ENCODE data around the gene NDUFA13.

NDUFA13 gene

GRCh38 chr19:19495614-19496603, 20.1 kb upstream of the NDUFA13 start:
- Mint-ChIP-seq H3K4me3 (no peak overlapping the region), H3K36me3 (peaks cover 48% of the 10 kb centered on the region), H3K27ac (no peak overlapping the region), H3K27me3 (no peaks in the 10 kb centered on the region), H3K4me1 (no peaks in the 10 kb centered on the region), H3K9me3 (no peaks in the 10 kb centered on the region)
- DNase-seq: no peak
- CTCF ChIA-PET: no interaction called here

- no peaks in the 10 kb centered on the region for H3K4me1 Mint-ChIP-seq
- no peak overlapping the region for H3K27ac Mint-ChIP-seq
- H3K36me3 Mint-ChIP-seq: peaks cover 63% of the 10 kb centered on the region
- no peaks in the 10 kb centered on the region for H3K9me3 Mint-ChIP-seq
- CTCF ChIA-PET: interaction anchor here (2.1 kb wide), 1 partner anchor 8 kb away, joined by 6 read pairs; no protein-coding TSS in a partner anchor
- H3K4me3 Mint-ChIP-seq: no peak overlapping the region
- no peak for DNase-seq
- H3K27me3 Mint-ChIP-seq: no peaks in the 10 kb centered on the region
These were observed 17.6 kb upstream of the NDUFA13 start for GRCh38 chr19:19498255-19498991.

GRCh38 chr19:19499272-19499995, 16.6 kb upstream of the NDUFA13 start:
- no peak overlapping the region for H3K4me3 Mint-ChIP-seq
- H3K9me3 Mint-ChIP-seq: no peaks in the 10 kb centered on the region
- peaks cover 64% of the 10 kb centered on the region for H3K36me3 Mint-ChIP-seq

GRCh38 chr19:19500975-19501644, 14.9 kb upstream of the NDUFA13 start:
- DNase-seq: no peak
- Mint-ChIP-seq H3K4me1 (no peaks in the 10 kb centered on the region), H3K4me3 (no peak overlapping the region), H3K9me3 (no peaks in the 10 kb centered on the region), H3K27ac (peak overlapping the region; percentile 24), H3K27me3 (no peaks in the 10 kb centered on the region), H3K36me3 (peaks cover 57% of the 10 kb centered on the region)
- CTCF ChIA-PET: interaction anchor here (2.1 kb wide), 1 partner anchor 11 kb away, joined by 6 read pairs; no protein-coding TSS in a partner anchor

More at GRCh38 chr19:19499272-19499995, 16.6 kb upstream of the NDUFA13 start:
- no peak for DNase-seq
- CTCF ChIA-PET: interaction anchor here (2.1 kb wide), 1 partner anchor 9 kb away, joined by 6 read pairs; no protein-coding TSS in a partner anchor
- Mint-ChIP-seq H3K27ac (no peak overlapping the region), H3K27me3 (no peaks in the 10 kb centered on the region), H3K4me1 (no peaks in the 10 kb centered on the region)

- DNase-seq: no peak
- peaks cover 57% of the 10 kb centered on the region for H3K36me3 Mint-ChIP-seq
- H3K27ac Mint-ChIP-seq: no peak overlapping the region
- H3K4me3 Mint-ChIP-seq: no peak overlapping the region
- no peaks in the 10 kb centered on the region for H3K9me3 Mint-ChIP-seq
- H3K27me3 Mint-ChIP-seq: no peaks in the 10 kb centered on the region
- CTCF ChIA-PET: no interaction called here
- no peaks in the 10 kb centered on the region for H3K4me1 Mint-ChIP-seq
These were observed 14.2 kb upstream of the NDUFA13 start for GRCh38 chr19:19501798-19502197.

GRCh38 chr19:19502281-19502680, 13.7 kb upstream of the NDUFA13 start:
- H3K4me1 Mint-ChIP-seq: no peaks in the 10 kb centered on the region
- H3K9me3 Mint-ChIP-seq: no peaks in the 10 kb centered on the region
- no peak overlapping the region for H3K4me3 Mint-ChIP-seq
- no peak overlapping the region for H3K27ac Mint-ChIP-seq
- DNase-seq: no peak
- no peaks in the 10 kb centered on the region for H3K27me3 Mint-ChIP-seq
- H3K36me3 Mint-ChIP-seq: peaks cover 56% of the 10 kb centered on the region
- CTCF ChIA-PET: no interaction called here

- peak overlapping the region; percentile 39 for H3K27ac Mint-ChIP-seq
- no peak overlapping the region for H3K4me3 Mint-ChIP-seq
- no peak for DNase-seq
- CTCF ChIA-PET: no interaction called here
- H3K9me3 Mint-ChIP-seq: no peaks in the 10 kb centered on the region
- peaks cover 59% of the 10 kb centered on the region for H3K36me3 Mint-ChIP-seq
- H3K4me1 Mint-ChIP-seq: no peaks in the 10 kb centered on the region
- H3K27me3 Mint-ChIP-seq: no peaks in the 10 kb centered on the region
These were observed 13.0 kb upstream of the NDUFA13 start for GRCh38 chr19:19502808-19503602.

GRCh38 chr19:19504754-19505668, 11.0 kb upstream of the NDUFA13 start:
- H3K4me1 Mint-ChIP-seq: no peaks in the 10 kb centered on the region
- CTCF ChIA-PET: no interaction called here

GRCh38 chr19:19505669-19506326, 10.2 kb upstream of the NDUFA13 start:
- peak overlapping the region; percentile 55 for H3K27ac Mint-ChIP-seq

More at GRCh38 chr19:19504754-19505668, 11.0 kb upstream of the NDUFA13 start:
- H3K27me3 Mint-ChIP-seq: no peaks in the 10 kb centered on the region
- DNase-seq: no peak
- no peaks in the 10 kb centered on the region for H3K9me3 Mint-ChIP-seq
- H3K36me3 Mint-ChIP-seq: peaks cover 54% of the 10 kb centered on the region
- no peak overlapping the region for H3K4me3 Mint-ChIP-seq
- no peak overlapping the region for H3K27ac Mint-ChIP-seq

DNA sequence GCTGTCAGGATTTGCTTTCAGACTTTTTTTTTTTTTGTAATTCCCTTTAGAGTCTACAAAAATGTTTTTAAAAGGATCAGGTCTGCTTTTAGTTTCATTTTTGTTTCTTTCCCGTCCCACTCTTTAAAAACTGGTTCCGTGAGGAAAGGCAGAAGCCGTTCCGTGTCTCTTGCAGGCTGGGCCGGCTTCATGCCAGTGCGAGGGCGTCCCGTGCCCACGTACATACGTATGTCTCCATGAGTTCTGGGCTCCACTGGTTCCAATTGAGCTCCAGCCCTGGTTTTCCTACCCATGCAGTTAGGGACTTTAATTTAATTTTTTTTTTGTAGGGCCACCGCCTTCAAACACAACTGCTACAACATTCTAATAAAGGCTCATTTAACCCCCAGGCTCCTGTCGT, 9.4 kb upstream of the NDUFA13 start:
- no peak for DNase-seq
- no peaks in the 10 kb centered on the region for H3K9me3 Mint-ChIP-seq
- H3K36me3 Mint-ChIP-seq: peaks cover 44% of the 10 kb centered on the region
- no peak overlapping the region for H3K4me3 Mint-ChIP-seq
- H3K4me1 Mint-ChIP-seq: no peaks in the 10 kb centered on the region
- H3K27me3 Mint-ChIP-seq: no peaks in the 10 kb centered on the region
- no peak overlapping the region for H3K27ac Mint-ChIP-seq
- CTCF ChIA-PET: no interaction called here

More at GRCh38 chr19:19505669-19506326, 10.2 kb upstream of the NDUFA13 start:
- no peaks in the 10 kb centered on the region for H3K9me3 Mint-ChIP-seq
- peaks cover 49% of the 10 kb centered on the region for H3K36me3 Mint-ChIP-seq
- no peak overlapping the region for H3K4me3 Mint-ChIP-seq
- DNase-seq: no peak
- CTCF ChIA-PET: no interaction called here
- H3K27me3 Mint-ChIP-seq: no peaks in the 10 kb centered on the region
- no peaks in the 10 kb centered on the region for H3K4me1 Mint-ChIP-seq

- Mint-ChIP-seq H3K27ac (peak overlapping the region; percentile 55), H3K4me3 (no peak overlapping the region), H3K27me3 (no peaks in the 10 kb centered on the region), H3K4me1 (no peaks in the 10 kb centered on the region), H3K36me3 (peaks cover 36% of the 10 kb centered on the region), H3K9me3 (no peaks in the 10 kb centered on the region)
- CTCF ChIA-PET: interaction anchor here (1.3 kb wide), 1 partner anchor 17 kb away, joined by 4 read pairs; no protein-coding TSS in a partner anchor
- no peak for DNase-seq
These were observed 8.7 kb upstream of the NDUFA13 start for GRCh38 chr19:19507354-19507753.

GRCh38 chr19:19508217-19508616, 7.8 kb upstream of the NDUFA13 start:
- CTCF ChIA-PET: interaction anchor here (1.3 kb wide), 1 partner anchor 18 kb away, joined by 4 read pairs; no protein-coding TSS in a partner anchor
- Mint-ChIP-seq H3K9me3 (no peaks in the 10 kb centered on the region), H3K4me3 (no peak overlapping the region), H3K27ac (no peak overlapping the region), H3K36me3 (peaks cover 28% of the 10 kb centered on the region), H3K4me1 (no peaks in the 10 kb centered on the region), H3K27me3 (no peaks in the 10 kb centered on the region)
- no peak for DNase-seq

Data from activated naive CD4-positive, alpha-beta T cell treated with anti-CD3 and anti-CD28 coated beads, Interleukin-2, amount 10 ng/mL, durations not matched to agents 7 days and 5 days (primary cell).